ENCODE data around the gene PAXX.
A peak's percentile ranks its signal among the peaks of the same experiment; 100 is the strongest.
"Not testable (repeated sequence)": the region's sequence is repeated elsewhere in the genome, so short reads cannot be mapped to it uniquely, and the experiment has no call there.

Gene PAXX

DNA sequence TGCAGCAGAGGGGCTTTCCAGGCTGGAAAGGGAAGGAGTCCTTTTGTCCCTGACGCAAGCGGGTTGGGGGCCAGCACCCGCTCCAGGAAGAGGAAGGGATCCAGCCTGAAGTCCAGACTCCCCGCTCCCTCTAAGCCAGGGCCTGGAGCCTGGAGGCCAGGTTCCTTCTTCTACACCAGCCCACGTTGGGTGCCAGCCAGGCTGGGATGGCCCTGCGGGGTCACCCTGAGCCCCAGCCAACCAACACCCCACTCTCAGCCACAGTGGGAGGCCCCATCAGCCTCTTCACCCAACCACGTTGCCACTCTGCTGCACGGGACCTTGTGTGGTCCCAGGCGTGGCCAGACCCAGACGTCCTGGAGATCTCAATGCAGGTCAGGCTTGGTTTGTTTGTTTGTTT, 40.6 kb downstream of the PAXX start:
- no peak for DNase-seq (ENCODE audit: low read depth)

DNA sequence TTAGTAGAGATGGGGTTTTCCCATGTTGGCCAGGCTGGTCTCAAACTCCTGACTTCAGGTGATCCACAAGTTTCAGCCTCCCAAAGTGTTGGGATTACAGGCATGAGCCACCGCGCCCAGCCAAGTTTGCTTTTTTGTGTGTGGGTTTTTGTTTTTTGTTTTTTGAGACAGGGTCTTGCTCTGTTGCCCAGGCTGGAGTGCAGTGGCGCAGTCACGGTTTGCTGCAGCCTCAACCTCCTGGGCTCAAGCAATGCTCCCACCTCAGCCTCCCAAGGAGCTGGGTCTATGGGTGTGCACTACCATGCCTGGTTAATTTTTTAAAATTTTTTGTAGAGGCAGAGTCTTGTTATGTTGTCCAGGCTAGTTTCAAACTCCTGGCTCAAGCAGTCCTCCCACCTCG, 41.3 kb downstream of the PAXX start:
- not testable (repeated sequence) for DNase-seq (ENCODE audit: low read depth)

DNA sequence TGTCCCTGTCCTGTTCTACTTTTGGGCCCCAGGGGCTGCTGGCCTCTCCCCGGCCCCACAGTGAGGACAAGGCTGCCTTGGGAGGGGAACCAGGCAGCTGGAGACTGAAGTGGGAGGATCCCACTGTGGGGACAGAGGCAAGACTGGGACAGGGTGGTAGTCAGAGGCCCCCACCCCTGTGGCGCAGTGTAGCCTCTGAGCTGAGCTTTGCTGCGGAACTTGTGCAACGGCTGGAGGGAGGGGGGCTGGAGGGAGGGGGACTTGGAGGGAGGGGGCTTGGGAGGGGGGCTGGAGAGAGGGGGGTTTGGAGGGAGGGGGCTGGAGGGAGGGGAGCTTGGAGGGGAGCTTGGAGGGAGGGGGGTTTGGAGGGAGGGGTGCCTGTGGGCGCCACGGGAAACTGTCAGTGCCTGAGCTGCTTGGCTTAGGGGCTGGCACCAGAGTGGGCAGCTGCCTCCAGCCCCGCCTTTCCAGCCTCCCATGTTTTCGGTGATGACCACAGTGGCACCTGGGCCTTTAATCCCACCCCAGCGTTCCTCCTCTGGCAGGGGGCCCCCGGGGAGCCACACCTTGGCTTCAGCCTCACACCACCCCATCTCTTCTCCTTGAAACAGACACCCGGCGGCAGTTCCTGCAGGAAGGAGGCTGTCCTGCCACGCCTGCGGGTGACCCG, 42.0 kb downstream of the PAXX start:
- no peak for DNase-seq (ENCODE audit: low read depth)

DNA sequence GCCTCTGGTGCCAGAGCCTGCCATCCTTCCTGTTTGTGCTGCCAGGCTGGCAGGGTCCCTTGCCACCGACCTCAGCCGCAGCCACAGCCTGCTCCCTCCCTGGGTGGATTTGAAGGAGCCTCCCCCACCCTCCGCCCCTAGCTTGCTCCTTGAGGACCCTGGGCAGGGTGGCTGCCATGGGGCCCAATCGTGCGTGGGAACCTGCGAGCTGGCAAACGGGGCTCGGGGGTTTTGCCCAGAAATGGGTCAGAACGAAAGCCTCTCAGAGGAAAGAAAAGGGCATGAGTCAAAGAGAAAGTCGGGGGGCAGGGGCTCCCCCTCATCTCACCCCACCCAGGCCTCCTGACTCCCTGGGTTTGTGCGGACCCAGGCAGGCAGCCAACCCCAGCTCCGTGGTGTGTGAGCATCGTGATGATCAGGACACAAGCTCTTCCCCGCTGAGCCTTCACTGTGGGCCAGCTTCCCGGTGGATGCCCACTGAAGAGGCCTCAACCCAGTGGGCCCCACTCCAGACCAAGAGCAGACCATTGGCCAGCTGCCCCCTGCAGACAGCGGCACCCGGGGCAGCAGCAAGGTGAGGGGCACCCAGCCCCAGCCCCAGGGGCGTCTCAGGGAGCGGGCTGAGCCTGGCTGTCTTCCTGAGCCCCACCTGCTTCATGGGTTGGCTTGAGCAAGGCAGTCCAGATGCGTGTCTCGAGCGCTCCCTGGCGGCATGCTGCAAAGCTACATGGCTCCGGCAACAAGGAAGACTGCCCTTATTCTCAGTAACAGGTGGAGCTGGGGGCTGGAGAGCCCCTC, 42.7 kb downstream of the PAXX start:
- peak; percentile 77 for DNase-seq (ENCODE audit: low read depth)

DNA sequence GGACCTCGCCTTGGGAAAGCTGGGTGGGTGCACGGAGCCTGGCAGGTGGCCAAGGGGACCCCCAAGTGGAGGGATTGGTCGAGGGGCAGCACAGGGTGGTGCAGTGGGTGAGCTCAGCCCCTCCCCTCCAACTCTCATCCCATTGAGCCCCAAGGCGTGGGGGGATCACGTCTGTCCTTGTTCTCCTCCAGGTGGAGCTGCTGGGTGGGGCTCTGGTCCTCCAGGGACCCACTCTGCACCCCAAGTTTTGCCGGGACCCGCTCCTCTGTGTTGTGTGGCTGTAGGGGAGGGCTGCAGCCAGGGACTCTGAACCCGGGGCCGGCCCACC, 43.2 kb downstream of the PAXX start:
- no peak for DNase-seq (ENCODE audit: low read depth)

- no peak for DNase-seq (ENCODE audit: low read depth)
These were observed 43.7 kb downstream of the PAXX start for GRCh38 chr9:137035937-137036336.

- no peak for DNase-seq (ENCODE audit: low read depth)
These were observed 44.8 kb downstream of the PAXX start for GRCh38 chr9:137037035-137037434.

DNA sequence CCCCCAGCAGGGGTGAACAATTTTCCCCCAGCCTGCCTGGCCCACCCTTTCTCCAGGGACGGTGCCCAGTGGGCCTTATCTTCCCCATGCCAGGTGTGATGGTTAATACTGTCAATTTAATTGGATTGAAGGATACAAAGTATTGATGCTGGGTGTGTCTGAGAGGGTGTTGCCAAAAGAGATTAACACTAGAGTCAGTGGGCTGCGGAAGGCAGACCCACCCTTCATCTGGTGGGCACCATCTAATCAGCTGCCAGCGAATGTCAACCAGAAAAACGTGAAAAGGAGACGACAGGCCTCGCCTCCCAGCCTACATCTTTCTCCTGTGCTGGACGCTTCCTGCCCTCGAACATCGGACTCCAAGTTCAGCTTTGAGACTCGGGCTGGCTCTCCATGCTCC, 45.3 kb downstream of the PAXX start:
- no peak for DNase-seq (ENCODE audit: low read depth)

DNA sequence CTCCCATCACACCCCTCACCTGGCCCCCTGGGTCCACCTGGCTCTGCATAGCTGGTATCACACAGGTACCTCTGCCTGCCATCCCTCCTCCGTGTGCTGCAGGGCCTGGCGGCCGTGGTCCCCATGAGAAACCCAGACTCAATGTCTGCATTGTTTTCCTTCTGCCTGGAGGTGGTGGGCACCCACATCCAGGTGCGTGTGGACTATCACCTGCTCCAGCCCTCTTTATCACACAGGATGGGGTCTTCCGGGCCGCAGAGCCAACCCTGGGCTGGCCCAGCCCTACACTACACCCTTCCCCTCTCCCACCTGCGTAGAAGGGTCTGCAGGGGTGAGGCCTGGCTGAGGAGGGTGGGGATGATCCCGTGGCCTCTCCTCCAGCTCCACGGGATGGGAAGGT, 46.7 kb downstream of the PAXX start:
- no peak for DNase-seq (ENCODE audit: low read depth)

GRCh38 chr9:137039611-137040366, 47.6 kb downstream of the PAXX start:
- DNase-seq (ENCODE audit: low read depth), result no peak

DNA sequence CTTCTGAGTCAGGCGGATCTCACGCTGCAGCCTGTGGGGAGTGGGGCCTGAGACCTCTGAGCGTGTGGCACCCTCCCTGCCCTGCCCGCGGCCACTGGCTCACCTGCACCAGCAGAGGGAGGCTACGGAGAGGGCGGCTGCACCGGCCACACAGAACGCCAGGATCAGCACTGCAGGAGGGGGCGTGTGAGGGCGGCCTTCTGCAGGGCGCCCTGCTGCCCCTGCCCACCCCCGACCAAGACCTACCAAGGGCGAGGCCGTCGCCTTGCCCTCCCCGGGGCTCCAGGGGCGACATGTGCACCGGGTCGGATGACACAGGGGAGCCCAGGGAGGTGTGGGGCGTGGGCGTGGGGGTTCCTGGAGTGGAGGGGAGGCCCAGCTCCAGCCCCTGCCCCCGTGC, 48.3 kb downstream of the PAXX start:
- DNase-seq (ENCODE audit: low read depth), result no peak

DNA sequence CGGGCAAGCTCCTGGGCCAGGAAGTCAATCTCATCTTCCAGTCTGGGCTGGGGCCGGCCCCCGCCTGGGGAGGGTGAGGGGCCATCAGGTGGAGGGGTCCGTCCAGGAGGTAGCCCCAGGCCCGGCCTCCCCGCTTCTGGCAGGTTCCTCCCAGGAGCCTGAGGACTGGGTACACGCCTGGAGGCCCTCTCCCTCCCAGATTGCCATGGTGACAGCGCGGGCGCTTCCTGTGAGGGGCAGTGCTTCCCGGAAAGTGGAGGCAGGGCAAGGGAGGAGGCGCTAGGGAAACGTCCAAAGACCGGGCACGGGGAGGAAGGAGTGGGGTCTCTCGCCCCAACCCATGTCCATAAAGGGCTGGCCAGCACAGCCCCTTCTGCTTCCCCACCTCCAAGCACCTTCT, 48.9 kb downstream of the PAXX start:
- DNase-seq (ENCODE audit: low read depth), result no peak

DNA sequence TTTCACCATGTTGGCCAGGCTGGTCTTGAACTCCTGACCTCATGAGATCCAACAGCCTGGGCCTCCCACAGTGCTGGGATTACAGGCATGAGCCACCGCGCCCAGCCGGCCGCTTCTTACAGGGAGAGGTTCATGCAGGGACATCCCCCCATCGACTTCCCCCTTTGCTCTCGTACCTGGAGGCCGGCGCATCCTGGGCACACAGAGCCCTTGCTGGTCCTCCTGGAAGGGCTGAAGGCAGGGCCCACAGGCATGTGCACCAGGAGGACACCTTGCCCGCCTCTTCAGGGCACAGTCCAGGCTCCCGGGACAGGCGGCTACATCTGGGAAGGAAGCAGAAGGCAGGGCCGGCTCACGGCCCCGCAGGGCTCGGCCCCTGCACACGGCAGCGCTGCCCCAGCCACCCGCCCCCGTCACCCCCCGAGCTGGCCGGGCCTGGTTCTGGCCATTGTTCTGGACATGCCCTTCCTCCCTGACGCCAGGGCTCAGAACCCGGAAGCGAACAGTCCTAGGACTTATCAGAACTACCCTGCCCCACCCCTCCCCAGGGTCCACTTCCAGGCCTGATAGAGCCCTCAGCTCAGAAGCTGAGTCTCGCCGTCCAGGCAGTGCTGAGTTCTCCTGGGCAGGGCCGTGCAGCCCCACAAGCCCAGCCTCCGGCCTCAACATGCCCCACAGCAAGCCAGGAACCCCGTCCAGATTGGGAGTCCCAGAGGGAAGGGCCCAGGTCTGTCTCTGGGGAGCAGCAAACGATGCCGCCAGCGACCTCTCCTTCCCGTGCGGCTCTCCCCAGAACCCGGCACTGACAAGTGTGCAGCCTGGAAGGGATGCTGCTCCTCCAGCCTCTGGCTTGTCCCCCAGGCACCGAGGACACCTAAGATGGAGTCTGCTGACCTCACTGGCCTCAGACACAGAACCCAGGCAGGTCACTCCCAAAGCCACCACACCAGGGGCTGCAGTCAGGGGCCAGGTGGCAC, 50.8 kb downstream of the PAXX start:
- DNase-seq (ENCODE audit: low read depth), result no peak

Data from stimulated activated CD8-positive, alpha-beta memory T cell treated with anti-CD3 and anti-CD28 coated beads, Interleukin-12 subunit alpha, Interleukin-12 subunit beta, amount 100 ng/mL, for 1 hour (primary cell).